Measurements from ENCODE around the gene NALCN.

GRCh38 chr13:101343128-101343787, 73.0 kb downstream of the NALCN start:
- no peak for TF ChIP-seq CTCF (IDR thresholded peaks at IDR 0.05; ENCODE audit: insufficient read depth, low read depth, low read length)
- no peak for TF ChIP-seq EZH2 (IDR thresholded peaks at IDR 0.05; ENCODE audit: insufficient read depth, low read length)

Data from astrocyte (in vitro differentiated cells and primary cell).